Measurements from ENCODE around the gene EPN3.

Gene EPN3

DNA sequence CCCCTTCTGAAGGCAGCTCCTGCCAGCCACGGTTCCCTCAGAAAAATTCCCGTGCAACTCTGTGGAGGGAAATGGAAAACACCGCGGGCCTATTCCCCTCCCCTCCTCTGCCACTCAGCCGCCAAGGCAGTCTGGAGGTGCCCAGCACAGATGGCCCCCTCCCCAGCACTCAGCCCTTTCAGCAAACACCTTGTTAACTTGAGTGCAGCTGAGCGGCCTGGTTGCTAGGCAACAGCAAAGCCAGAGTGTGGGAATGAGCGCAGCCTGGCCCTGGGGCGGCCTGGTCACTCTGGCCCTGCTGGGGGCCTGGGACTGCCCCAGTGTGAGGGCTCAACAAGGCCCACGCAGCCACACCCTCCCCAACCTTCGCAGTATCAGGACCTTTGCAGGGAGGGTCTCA lies 60.8 kb downstream of the EPN3 start:
- DNase-seq: peak; percentile 87 to 97 (median 90)

Data from NCI-H1417 (cell line).